ENCODE results near the gene PTPRT. TPM values are rescaled to one million over a fixed set of nuclear protein-coding genes. Genes with fewer than 3 reads are reported as not detected.

PTPRT gene
- total RNA-seq, 4 donors from 2014 or later, result 0.67 to 2.5 (median 1.0) TPM

GRCh38 chr20:42721923-42722322 lies 467.8 kb downstream of the PTPRT start:
- Histone ChIP-seq H3K27me3 (no peaks in the 10 kb centered on the region), H3K36me3 (no peaks in the 10 kb centered on the region), H3K4me1 (no peaks in the 10 kb centered on the region), H3K9me3 (no peaks in the 10 kb centered on the region), H3K27ac (no peak overlapping the region), H3K4me3 (no peak overlapping the region)
- no peak for DNase-seq
- TF ChIP-seq CTCF (IDR thresholded peaks at IDR 0.05) (no peak), POLR2A (IDR thresholded peaks at IDR 0.05) (no peak)

- no peaks in the 10 kb centered on the region for H3K27me3 ChIP-seq
- H3K4me1 ChIP-seq, result no peaks in the 10 kb centered on the region
- no peak for DNase-seq
- H3K27ac ChIP-seq, result no peak overlapping the region
- H3K9me3 ChIP-seq, result peaks cover 0 to 11% (median 0%) of the 10 kb centered on the region in 4 donors
- no peak overlapping the region for H3K4me3 ChIP-seq
- H3K36me3 ChIP-seq, result no peaks in the 10 kb centered on the region
- no peak for TF ChIP-seq CTCF (IDR thresholded peaks at IDR 0.05)
These were observed 475.2 kb downstream of the PTPRT start for GRCh38 chr20:42714298-42715141.

- DNase-seq, result no peak
- Histone ChIP-seq H3K4me3 (no peak overlapping the region), H3K27me3 (no peaks in the 10 kb centered on the region), H3K4me1 (no peaks in the 10 kb centered on the region), H3K27ac (no peak overlapping the region), H3K36me3 (no peaks in the 10 kb centered on the region), H3K9me3 (peaks cover 0 to 11% (median 0%) of the 10 kb centered on the region in 4 donors)
- TF ChIP-seq CTCF (IDR thresholded peaks at IDR 0.05) (no peak), POLR2A (IDR thresholded peaks at IDR 0.05) (no peak)
These were observed 481.4 kb downstream of the PTPRT start for GRCh38 chr20:42708266-42708665.

GRCh38 chr20:42706759-42707158 lies 482.9 kb downstream of the PTPRT start:
- Histone ChIP-seq H3K4me1 (no peaks in the 10 kb centered on the region), H3K27me3 (no peaks in the 10 kb centered on the region), H3K9me3 (peaks cover 0 to 11% (median 0%) of the 10 kb centered on the region in 4 donors), H3K4me3 (no peak overlapping the region), H3K27ac (no peak overlapping the region), H3K36me3 (no peaks in the 10 kb centered on the region)
- TF ChIP-seq POLR2A (IDR thresholded peaks at IDR 0.05) (no peak), CTCF (IDR thresholded peaks at IDR 0.05) (no peak)
- DNase-seq, result no peak

GRCh38 chr20:42705550-42705949 lies 484.2 kb downstream of the PTPRT start:
- Histone ChIP-seq H3K27me3 (no peaks in the 10 kb centered on the region), H3K36me3 (no peaks in the 10 kb centered on the region), H3K27ac (no peak overlapping the region), H3K4me1 (no peaks in the 10 kb centered on the region), H3K4me3 (no peak overlapping the region), H3K9me3 (peaks cover 0 to 6% (median 0%) of the 10 kb centered on the region in 4 donors)
- DNase-seq, result no peak
- no peak for TF ChIP-seq CTCF (IDR thresholded peaks at IDR 0.05)
- TF ChIP-seq POLR2A (IDR thresholded peaks at IDR 0.05), result no peak

All from Peyer's patch (tissue), 4 donors.